Measurements from ENCODE around the gene TRAIP. TPM values are rescaled to one million over a fixed set of nuclear protein-coding genes. Genes with fewer than 3 reads are reported as not detected.

TRAIP gene
- total RNA-seq, 4 donors from 2014 or later = 0.84 to 1.4 (median 1.3) TPM; not detected in 1

DNA sequence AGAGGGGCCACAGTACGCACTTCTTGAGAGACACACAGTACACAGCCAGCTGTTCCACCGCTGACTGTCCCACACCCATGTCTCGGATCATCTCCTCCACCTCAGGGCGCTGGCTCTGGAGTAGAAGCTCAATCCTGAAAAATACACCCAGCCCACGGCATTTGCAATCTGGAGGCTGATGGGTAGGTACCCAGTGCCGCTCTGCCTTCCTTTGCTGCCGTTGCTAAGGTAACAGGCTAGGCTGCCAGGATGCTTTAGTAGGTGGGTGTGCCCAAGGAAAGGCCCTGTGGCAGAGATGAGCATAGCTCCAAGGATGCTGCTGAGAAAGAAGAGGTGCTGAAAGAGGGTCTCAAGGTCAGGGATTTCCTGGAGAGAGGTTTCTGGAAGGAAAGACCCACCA lies 14.6 kb downstream of the TRAIP start:
- intact Hi-C loops (cut with DNase I) = loop anchor here (5.0 kb wide), 1 partner anchor 60 kb away; the partner anchor contains the start of gene MST1R
- WGBS = 90% methylated on average over 7 of the region's 7 CpGs
- DNase-seq (ENCODE audit: extremely low spot score) = no peak

DNA sequence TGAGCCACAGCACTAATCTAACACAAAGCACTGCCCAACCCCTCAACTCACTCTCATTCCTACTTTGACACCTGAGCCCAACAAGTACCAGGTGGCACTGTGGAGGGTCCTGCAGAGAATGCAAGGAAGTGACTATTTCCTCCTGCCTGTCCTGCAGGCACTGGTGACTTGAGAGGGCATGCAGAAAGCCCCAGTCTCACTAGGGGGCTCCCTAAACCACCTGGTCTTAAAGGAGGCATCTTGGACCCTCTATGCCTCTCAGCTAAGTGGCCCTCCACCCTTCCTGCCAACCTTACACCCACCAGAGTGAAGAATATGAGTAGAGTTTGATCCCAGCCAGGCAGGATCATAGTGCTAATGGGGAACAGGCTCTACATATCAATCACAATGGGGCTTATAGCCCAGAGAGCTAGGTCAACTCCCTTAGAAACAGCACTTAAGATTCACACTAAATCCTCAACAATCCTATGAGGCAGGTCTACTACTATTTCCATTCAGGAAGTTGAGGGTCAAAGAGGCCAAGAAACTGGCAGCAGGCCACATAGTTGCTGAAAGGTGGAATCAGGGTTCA lies 15.2 kb downstream of the TRAIP start:
- Histone ChIP-seq H3K4me1 (peaks cover 14 to 26% (median 20%) of the 10 kb centered on the region in 4 donors), H3K27ac (replicated peaks in 1 of 4) (no peak overlapping the region), H3K4me3 (no peak overlapping the region), H3K27me3 (no peaks in the 10 kb centered on the region), H3K36me3 (peaks cover 0 to 14% (median 0%) of the 10 kb centered on the region in 4 donors), H3K9me3 (no peaks in the 10 kb centered on the region)
- intact Hi-C loops (cut with DNase I) = loop anchor here (5.0 kb wide), 1 partner anchor 61 kb away; the partner anchor contains the start of gene MST1R
- no peak for DNase-seq (ENCODE audit: extremely low spot score)
- TF ChIP-seq, protein P1, sequence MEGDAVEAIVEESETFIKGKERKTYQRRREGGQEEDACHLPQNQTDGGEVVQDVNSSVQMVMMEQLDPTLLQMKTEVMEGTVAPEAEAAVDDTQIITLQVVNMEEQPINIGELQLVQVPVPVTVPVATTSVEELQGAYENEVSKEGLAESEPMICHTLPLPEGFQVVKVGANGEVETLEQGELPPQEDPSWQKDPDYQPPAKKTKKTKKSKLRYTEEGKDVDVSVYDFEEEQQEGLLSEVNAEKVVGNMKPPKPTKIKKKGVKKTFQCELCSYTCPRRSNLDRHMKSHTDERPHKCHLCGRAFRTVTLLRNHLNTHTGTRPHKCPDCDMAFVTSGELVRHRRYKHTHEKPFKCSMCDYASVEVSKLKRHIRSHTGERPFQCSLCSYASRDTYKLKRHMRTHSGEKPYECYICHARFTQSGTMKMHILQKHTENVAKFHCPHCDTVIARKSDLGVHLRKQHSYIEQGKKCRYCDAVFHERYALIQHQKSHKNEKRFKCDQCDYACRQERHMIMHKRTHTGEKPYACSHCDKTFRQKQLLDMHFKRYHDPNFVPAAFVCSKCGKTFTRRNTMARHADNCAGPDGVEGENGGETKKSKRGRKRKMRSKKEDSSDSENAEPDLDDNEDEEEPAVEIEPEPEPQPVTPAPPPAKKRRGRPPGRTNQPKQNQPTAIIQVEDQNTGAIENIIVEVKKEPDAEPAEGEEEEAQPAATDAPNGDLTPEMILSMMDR (IDR thresholded peaks at IDR 0.05) = peak in 2 of 3 experiments; percentile 20 to 26
- TF ChIP-seq EP300 (IDR thresholded peaks at IDR 0.05) (no peak), POLR2A (IDR thresholded peaks at IDR 0.05; ENCODE audit: low read depth) (no peak)

More for the DNA sequence above, 14.6 kb downstream of the TRAIP start:
- H3K9me3 ChIP-seq = no peaks in the 10 kb centered on the region
- H3K36me3 ChIP-seq = peaks cover 0 to 18% (median 0%) of the 10 kb centered on the region in 4 donors
- no peaks in the 10 kb centered on the region for H3K27me3 ChIP-seq
- no peak for TF ChIP-seq POLR2AphosphoS5 (IDR thresholded peaks at IDR 0.05)
- no peak for TF ChIP-seq EP300 (IDR thresholded peaks at IDR 0.05)
- TF ChIP-seq, protein P1 (IDR thresholded peaks at IDR 0.05) = no peak
- TF ChIP-seq POLR2A (IDR thresholded peaks at IDR 0.05; ENCODE audit: low read depth) = no peak
- H3K4me3 ChIP-seq = no peak overlapping the region
- H3K27ac ChIP-seq (replicated peaks in 1 of 4) = no peak overlapping the region
- H3K4me1 ChIP-seq = peaks cover 14 to 26% (median 20%) of the 10 kb centered on the region in 4 donors

DNA sequence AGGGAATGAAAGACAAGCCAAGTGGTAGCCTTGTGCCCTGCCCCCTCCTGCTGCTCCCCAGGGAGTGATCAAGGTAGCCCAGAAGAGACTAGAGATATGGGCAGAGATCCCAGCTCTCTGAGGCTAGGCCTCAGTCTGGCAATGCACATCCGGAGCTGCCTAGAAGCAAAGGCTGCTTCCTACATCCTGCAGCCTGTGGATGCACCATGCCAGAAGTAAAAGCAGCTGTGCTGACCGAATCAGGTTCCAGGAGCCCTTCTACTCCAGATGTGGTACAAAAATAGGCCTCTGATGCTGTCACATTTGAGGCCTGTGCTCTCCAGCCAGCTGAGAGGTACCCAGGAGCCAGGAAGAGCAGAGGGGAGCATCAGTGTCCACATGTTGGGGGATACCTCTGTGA lies 16.0 kb downstream of the TRAIP start:
- no peaks in the 10 kb centered on the region for H3K9me3 ChIP-seq
- WGBS = 25% methylated on average over 1 of the region's 2 CpGs
- no peak for DNase-seq (ENCODE audit: extremely low spot score)

DNA sequence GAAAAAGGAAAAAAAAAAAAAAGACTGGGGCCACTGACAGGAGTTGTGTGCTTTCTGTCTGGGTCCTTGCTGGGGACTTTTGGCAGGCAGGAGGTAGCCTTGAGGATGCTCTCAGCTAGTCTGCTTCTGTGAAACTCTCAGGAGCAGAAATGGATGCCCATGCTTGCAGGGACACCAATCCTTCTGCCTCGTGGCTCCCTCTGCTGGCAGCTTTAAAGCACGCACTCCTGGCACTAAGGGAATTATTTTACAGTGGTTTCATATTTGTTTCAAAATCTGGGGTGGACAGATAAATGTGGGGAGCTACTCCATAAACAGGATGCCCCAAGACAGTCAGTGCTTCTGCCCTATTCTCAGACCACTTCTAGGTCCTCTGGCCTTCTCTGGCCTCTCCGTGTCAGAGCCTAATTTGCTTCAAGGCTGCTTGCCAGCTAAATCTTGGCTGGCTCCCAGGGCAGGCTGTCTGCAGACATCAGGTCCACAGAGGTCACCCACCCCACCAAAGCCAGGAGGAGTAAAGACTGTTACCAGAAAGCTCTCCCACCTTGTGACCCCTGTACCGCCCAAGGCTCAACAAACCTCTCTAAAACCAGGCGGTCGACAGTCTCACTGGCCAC lies 17.1 kb downstream of the TRAIP start:
- TF ChIP-seq POLR2AphosphoS5 (IDR thresholded peaks at IDR 0.05) (peak; percentile 46 to 65), EP300 (IDR thresholded peaks at IDR 0.05) (no peak), POLR2A (IDR thresholded peaks at IDR 0.05; ENCODE audit: low read depth) (no peak)
- TF ChIP-seq, protein P1 (IDR thresholded peaks at IDR 0.05) = peak; percentile 92 to 94 (median 94)
- Histone ChIP-seq H3K27ac (replicated peaks in 1 of 4) (peak overlapping the region in 2 of 4 donors; percentile 26 to 41), H3K4me1 (peaks cover 14 to 26% (median 20%) of the 10 kb centered on the region in 4 donors), H3K4me3 (no peak overlapping the region), H3K9me3 (no peaks in the 10 kb centered on the region), H3K27me3 (no peaks in the 10 kb centered on the region), H3K36me3 (peaks cover 0 to 6% (median 0%) of the 10 kb centered on the region in 4 donors)
- 29% methylated on average over 6 of the region's 6 CpGs for WGBS
- intact Hi-C loops (cut with DNase I) = loop anchor here (1.0 to 5.0 kb wide), 3 partner anchors 37 to 137 kb away; partner anchors contain the start of gene GMPPB
- DNase-seq (ENCODE audit: extremely low spot score) = no peak

More for the DNA sequence above, 16.0 kb downstream of the TRAIP start:
- no peak overlapping the region for H3K27ac ChIP-seq (replicated peaks in 1 of 4)
- no peak overlapping the region for H3K4me3 ChIP-seq
- intact Hi-C loops (cut with DNase I) = loop anchor here (5.0 kb wide), 1 partner anchor 62 kb away; the partner anchor contains the start of gene MST1R
- peaks cover 0 to 9% (median 0%) of the 10 kb centered on the region in 4 donors for H3K36me3 ChIP-seq
- no peaks in the 10 kb centered on the region for H3K27me3 ChIP-seq
- peaks cover 14 to 26% (median 20%) of the 10 kb centered on the region in 4 donors for H3K4me1 ChIP-seq
- TF ChIP-seq, protein P1 (IDR thresholded peaks at IDR 0.05) = no peak
- TF ChIP-seq POLR2AphosphoS5 (IDR thresholded peaks at IDR 0.05) (no peak), POLR2A (IDR thresholded peaks at IDR 0.05; ENCODE audit: low read depth) (no peak), EP300 (IDR thresholded peaks at IDR 0.05) (no peak)
